SK-N-SH (cell line): ENCODE results near the gene PODN.

Experiments
- CHD2 ChIP-seq: fragments of 150-350 bp; IDR thresholded peaks from 2 replicates; pipeline ENCODE4 v1.6.1; 2018; ENCODE audit warnings: low read length; ENCODE audit not compliant: partially characterized antibody
- JUND ChIP-seq: IDR thresholded peaks from 2 replicates; pipeline ENCODE4 v1.4.0; 2012
- MXI1 ChIP-seq: IDR thresholded peaks from 2 replicates; pipeline ENCODE4 v1.6.1; 2012; ENCODE audit warnings: mild to moderate bottlenecking, low read depth, low read length, improper control_type of control experiment
- POLR2AphosphoS5 ChIP-seq: IDR thresholded peaks from 2 replicates; pipeline ENCODE4 v1.6.1; 2012; ENCODE audit warnings: low read depth, low read length
- TF ChIP-seq, protein P1 (sequence below): fragments of 200-600 bp; sonication (generic); IDR thresholded peaks from 2 replicates; pipeline ENCODE4 v1.6.1; 2017; ENCODE audit warnings: antibody characterized with exemption, mild to moderate bottlenecking, moderate library complexity
- TF ChIP-seq, protein P2 (sequence below): fragments of 150-350 bp; IDR thresholded peaks from 2 replicates; pipeline ENCODE4 v1.6.1; 2016; ENCODE audit warnings: mild to moderate bottlenecking, low read depth, low read length

DNA sequence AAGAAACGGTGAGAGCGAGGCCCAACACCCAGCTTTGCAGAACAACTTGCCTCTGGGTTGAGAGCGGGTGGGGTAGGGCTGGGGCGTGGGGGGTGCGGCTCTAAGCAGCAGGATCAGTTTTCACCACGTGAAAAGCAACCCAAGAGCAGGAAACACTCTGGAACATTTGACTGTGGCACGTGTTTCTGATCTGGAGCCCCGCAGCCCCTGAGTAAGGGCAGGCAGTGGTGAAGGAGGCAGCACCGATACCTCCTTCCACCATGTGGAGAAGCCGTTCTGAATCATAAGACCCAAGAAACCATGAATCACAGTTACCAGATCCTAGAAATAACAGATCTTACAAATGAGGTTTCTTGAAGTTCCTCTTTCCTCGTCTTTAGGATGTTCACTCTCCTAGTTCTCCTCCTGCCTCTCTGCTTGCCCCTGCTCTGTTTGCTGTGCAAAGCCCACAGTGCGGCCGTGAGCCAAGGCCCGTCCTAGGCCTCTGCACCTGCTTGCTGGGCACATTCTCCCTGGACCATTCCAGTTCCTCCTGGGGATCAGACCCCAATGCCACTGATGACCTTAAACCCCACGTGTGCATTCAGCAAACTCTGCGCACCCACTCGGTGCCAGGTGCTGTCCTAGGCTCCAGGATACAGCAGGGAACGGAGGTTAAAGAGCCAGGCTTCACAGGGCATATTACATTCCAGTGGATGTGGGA lies 48.5 kb downstream of the PODN start:
- no peak for TF ChIP-seq JUND
- TF ChIP-seq, protein P1, sequence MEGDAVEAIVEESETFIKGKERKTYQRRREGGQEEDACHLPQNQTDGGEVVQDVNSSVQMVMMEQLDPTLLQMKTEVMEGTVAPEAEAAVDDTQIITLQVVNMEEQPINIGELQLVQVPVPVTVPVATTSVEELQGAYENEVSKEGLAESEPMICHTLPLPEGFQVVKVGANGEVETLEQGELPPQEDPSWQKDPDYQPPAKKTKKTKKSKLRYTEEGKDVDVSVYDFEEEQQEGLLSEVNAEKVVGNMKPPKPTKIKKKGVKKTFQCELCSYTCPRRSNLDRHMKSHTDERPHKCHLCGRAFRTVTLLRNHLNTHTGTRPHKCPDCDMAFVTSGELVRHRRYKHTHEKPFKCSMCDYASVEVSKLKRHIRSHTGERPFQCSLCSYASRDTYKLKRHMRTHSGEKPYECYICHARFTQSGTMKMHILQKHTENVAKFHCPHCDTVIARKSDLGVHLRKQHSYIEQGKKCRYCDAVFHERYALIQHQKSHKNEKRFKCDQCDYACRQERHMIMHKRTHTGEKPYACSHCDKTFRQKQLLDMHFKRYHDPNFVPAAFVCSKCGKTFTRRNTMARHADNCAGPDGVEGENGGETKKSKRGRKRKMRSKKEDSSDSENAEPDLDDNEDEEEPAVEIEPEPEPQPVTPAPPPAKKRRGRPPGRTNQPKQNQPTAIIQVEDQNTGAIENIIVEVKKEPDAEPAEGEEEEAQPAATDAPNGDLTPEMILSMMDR, result no peak
- no peak for TF ChIP-seq POLR2AphosphoS5
- TF ChIP-seq CHD2, result no peak
- no peak for TF ChIP-seq MXI1
- TF ChIP-seq, protein P2, sequence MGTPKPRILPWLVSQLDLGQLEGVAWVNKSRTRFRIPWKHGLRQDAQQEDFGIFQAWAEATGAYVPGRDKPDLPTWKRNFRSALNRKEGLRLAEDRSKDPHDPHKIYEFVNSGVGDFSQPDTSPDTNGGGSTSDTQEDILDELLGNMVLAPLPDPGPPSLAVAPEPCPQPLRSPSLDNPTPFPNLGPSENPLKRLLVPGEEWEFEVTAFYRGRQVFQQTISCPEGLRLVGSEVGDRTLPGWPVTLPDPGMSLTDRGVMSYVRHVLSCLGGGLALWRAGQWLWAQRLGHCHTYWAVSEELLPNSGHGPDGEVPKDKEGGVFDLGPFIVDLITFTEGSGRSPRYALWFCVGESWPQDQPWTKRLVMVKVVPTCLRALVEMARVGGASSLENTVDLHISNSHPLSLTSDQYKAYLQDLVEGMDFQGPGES, result no peak
